Tibial nerve (tissue), 3 donors: ENCODE data around the gene CCN5.

ENCODE experiments used
- CTCF ChIP-seq, 5 experiments: fragments of 200-600 bp in 3 of 5; fragments of 450-650 bp in 2 of 5; sonication (generic) in 3 of 5; IDR thresholded peaks; one replicate each; pipeline ENCODE4 v1.5.1; 2016 to 2019; ENCODE audit warnings: antibody characterized with exemption in 5 of 5, mild to moderate bottlenecking in 3 of 5, moderate library complexity in 2 of 5
- POLR2A ChIP-seq, 2 donors: fragments of 450-650 bp; IDR thresholded peaks; one replicate each; pipeline ENCODE4 v1.6.1; 2017; ENCODE audit warnings: antibody characterized with exemption in 2 of 2, mild to moderate bottlenecking in 2 of 2, moderate library complexity in 2 of 2

GRCh38 chr20:44768256-44768655 lies 53.1 kb downstream of the CCN5 start:
- TF ChIP-seq CTCF (IDR thresholded peaks at IDR 0.05) (no peak), POLR2A (IDR thresholded peaks at IDR 0.05) (no peak)
